ENCODE measurements around the gene RNU5B-1.
A peak's percentile ranks its signal among the peaks of the same experiment; 100 is the strongest.

RNU5B-1 gene

GRCh38 chr15:65305150-65305758 lies 777 bp downstream of the RNU5B-1 start:
- H3K27ac ChIP-seq (ENCODE audit: low read length): peak overlapping the region; percentile 65; the same call in 1 of the 2 replicates
- TF ChIP-seq CTCF (IDR thresholded peaks at IDR 0.05; ENCODE audit: low read length) (no peak), EZH2phosphoT487 (IDR thresholded peaks at IDR 0.05; ENCODE audit: low read length) (no peak), EZH2 (optimal IDR thresholded peaks at IDR 0.05; ENCODE audit: low read depth, low read length) (no peak)
- no peak for DNase-seq
- peak overlapping the region; percentile 70 for H3K4me2 ChIP-seq (ENCODE audit: low read depth, low read length)
- H3K9ac ChIP-seq (ENCODE audit: low read length): peak overlapping the region; percentile 72; the same call in 1 of the 2 replicates
- no peaks in the 10 kb centered on the region for H4K20me1 ChIP-seq (ENCODE audit: insufficient read depth, low read length)
- no peaks in the 10 kb centered on the region for H3K9me2 ChIP-seq (replicated peaks; ENCODE audit: insufficient read depth, low read length)
- no peaks in the 10 kb centered on the region for H3K79me2 ChIP-seq (ENCODE audit: low read length)
- H3K4me1 ChIP-seq (ENCODE audit: low read length): no peaks in the 10 kb centered on the region
- H3F3A ChIP-seq (ENCODE audit: insufficient read depth, low read length): peaks cover 21% of the 10 kb centered on the region
- H3K9me3 ChIP-seq (replicated peaks; ENCODE audit: insufficient read depth, low read length): no peaks in the 10 kb centered on the region
- no peak overlapping the region for H2AFZ ChIP-seq (ENCODE audit: low read length)
- no peaks in the 10 kb centered on the region for H3K36me3 ChIP-seq (replicated peaks; ENCODE audit: insufficient read depth, low read length)
- H3K27me3 ChIP-seq (replicated peaks; ENCODE audit: insufficient read depth, low read length): no peaks in the 10 kb centered on the region
- peak overlapping the region; percentile 31; the same call in 1 of the 2 replicates for H3K4me3 ChIP-seq (ENCODE audit: low read length)

GRCh38 chr15:65305776-65306175 lies 1.3 kb downstream of the RNU5B-1 start:
- H3K4me2 ChIP-seq (ENCODE audit: low read depth, low read length): peak overlapping the region; percentile 70; the same call in 1 of the 2 replicates
- no peaks in the 10 kb centered on the region for H4K20me1 ChIP-seq (ENCODE audit: insufficient read depth, low read length)
- no peak overlapping the region for H3K9ac ChIP-seq (ENCODE audit: low read length)
- no peaks in the 10 kb centered on the region for H3K36me3 ChIP-seq (replicated peaks; ENCODE audit: insufficient read depth, low read length)
- peaks cover 18% of the 10 kb centered on the region for H3F3A ChIP-seq (ENCODE audit: insufficient read depth, low read length)
- H3K4me3 ChIP-seq (ENCODE audit: low read length): no peak overlapping the region
- no peaks in the 10 kb centered on the region for H3K9me2 ChIP-seq (replicated peaks; ENCODE audit: insufficient read depth, low read length)
- no peaks in the 10 kb centered on the region for H3K4me1 ChIP-seq (ENCODE audit: low read length)
- DNase-seq: no peak
- no peak overlapping the region for H2AFZ ChIP-seq (ENCODE audit: low read length)
- TF ChIP-seq EZH2phosphoT487 (IDR thresholded peaks at IDR 0.05; ENCODE audit: low read length) (no peak), CTCF (IDR thresholded peaks at IDR 0.05; ENCODE audit: low read length) (no peak), EZH2 (optimal IDR thresholded peaks at IDR 0.05; ENCODE audit: low read depth, low read length) (no peak)
- no peak overlapping the region for H3K27ac ChIP-seq (ENCODE audit: low read length)
- no peaks in the 10 kb centered on the region for H3K9me3 ChIP-seq (replicated peaks; ENCODE audit: insufficient read depth, low read length)
- no peaks in the 10 kb centered on the region for H3K27me3 ChIP-seq (replicated peaks; ENCODE audit: insufficient read depth, low read length)
- no peaks in the 10 kb centered on the region for H3K79me2 ChIP-seq (ENCODE audit: low read length)

DNA sequence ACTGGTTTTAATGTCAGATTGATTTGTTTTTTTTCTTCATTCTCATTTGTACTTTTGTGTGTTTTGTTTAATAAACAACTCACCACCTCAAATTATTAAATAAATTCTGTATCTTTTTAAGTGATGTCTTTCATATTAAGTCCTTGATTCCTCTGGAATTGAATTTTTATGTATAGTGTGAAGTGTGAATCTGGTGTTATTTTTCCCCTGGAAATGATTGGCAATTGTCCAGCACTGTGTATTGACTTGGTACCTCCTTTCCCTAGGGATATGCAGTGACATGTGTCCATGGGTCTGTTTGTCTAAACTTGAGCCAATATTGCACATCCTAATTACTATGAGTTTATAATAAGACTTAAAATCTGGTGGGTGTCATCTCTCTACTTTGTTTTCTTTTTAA lies 2.1 kb downstream of the RNU5B-1 start:
- Histone ChIP-seq H3K4me3 (ENCODE audit: low read length) (no peak overlapping the region), H3K4me1 (ENCODE audit: low read length) (no peaks in the 10 kb centered on the region), H3F3A (ENCODE audit: insufficient read depth, low read length) (peaks cover 16% of the 10 kb centered on the region), H3K9ac (ENCODE audit: low read length) (no peak overlapping the region), H3K36me3 (replicated peaks; ENCODE audit: insufficient read depth, low read length) (no peaks in the 10 kb centered on the region), H2AFZ (ENCODE audit: low read length) (no peak overlapping the region), H4K20me1 (ENCODE audit: insufficient read depth, low read length) (no peaks in the 10 kb centered on the region), H3K27me3 (replicated peaks; ENCODE audit: insufficient read depth, low read length) (no peaks in the 10 kb centered on the region), H3K9me3 (replicated peaks; ENCODE audit: insufficient read depth, low read length) (no peaks in the 10 kb centered on the region), H3K9me2 (replicated peaks; ENCODE audit: insufficient read depth, low read length) (no peaks in the 10 kb centered on the region), H3K4me2 (ENCODE audit: low read depth, low read length) (no peak overlapping the region), H3K27ac (ENCODE audit: low read length) (no peak overlapping the region), H3K79me2 (ENCODE audit: low read length) (no peaks in the 10 kb centered on the region)
- TF ChIP-seq CTCF (IDR thresholded peaks at IDR 0.05; ENCODE audit: low read length): no peak
- no peak for TF ChIP-seq EZH2 (optimal IDR thresholded peaks at IDR 0.05; ENCODE audit: low read depth, low read length)
- no peak for TF ChIP-seq EZH2phosphoT487 (IDR thresholded peaks at IDR 0.05; ENCODE audit: low read length)
- DNase-seq: no peak

All from MM.1S (cell line).